ENCODE data around the gene MED12L. TPM values are rescaled to one million over a fixed set of nuclear protein-coding genes. Genes with fewer than 3 reads are reported as not detected.
A peak's percentile ranks its signal among the peaks of the same experiment; 100 is the strongest.

MED12L gene
- total and polyA plus RNA-seq, 9 of the 15 experiments (the other 6 are each of a cell fraction or from before 2014, with no cell fraction given), result not detected

GRCh38 chr3:151377768-151378385 lies 292.4 kb downstream of the MED12L start (continued):
- TF ChIP-seq TFAP4 (CRISPR knock-in tag; IDR thresholded peaks at IDR 0.05; ENCODE audit: borderline replicate concordance), result no peak
- TF ChIP-seq NCOA4 (IDR thresholded peaks at IDR 0.05; ENCODE audit: partially characterized antibody), result no peak
- no peak for TF ChIP-seq ZNF830 (CRISPR knock-in tag; IDR thresholded peaks at IDR 0.05)
- TF ChIP-seq SRSF7 (optimal IDR thresholded peaks at IDR 0.05; ENCODE audit: low read depth, low read length), result no peak

- ATAC-seq (peak; percentile 98), FAIRE-seq (peak; percentile 82), DNase-seq (ENCODE audit: extremely low read depth in 1 of 4, low spot score in 3 of 4) (peak in 3 of 4 experiments; percentile 7 to 49 (median 21))
- no peaks in the 10 kb centered on the region for H3K9me3 ChIP-seq (replicated peaks; ENCODE audit: control insufficient read depth, insufficient read depth, low read depth, low read length)
- H4K20me1 ChIP-seq (replicated peaks; ENCODE audit: control insufficient read depth, insufficient read depth, low read length), result no peaks in the 10 kb centered on the region
- H2AFZ ChIP-seq (ENCODE audit: low read depth, low read length), result no peak overlapping the region
- CTCF ChIA-PET (ENCODE audit: low intra/inter-chr PET ratio), result no interaction called here
- no peak overlapping the region for H3K4me2 ChIP-seq (ENCODE audit: insufficient read depth, low read length)
- in situ Hi-C loops (cut with MboI), result no loop called here
- POLR2A ChIA-PET, result interaction anchor here (1.3 kb wide), 1 partner anchor 9 kb away, joined by 5 read pairs; no protein-coding TSS in a partner anchor
- no TSS peak for BruUV-seq (replicated peaks)
- no peak overlapping the region for H3K9ac ChIP-seq (ENCODE audit: insufficient read depth in 1 of 2, low read depth in 2 of 2, low read length in 2 of 2)
- peaks cover 3 to 6% of the 10 kb centered on the region in 2 experiments; a peak in 4 of 5 replicates for H3K27me3 ChIP-seq (ENCODE audit: control insufficient read depth in 2 of 2, insufficient read depth in 2 of 2, low read length in 2 of 2)
- intact Hi-C loops (cut with micrococcal nuclease), result loop anchor here (1.0 kb wide), 1 partner anchor 539 kb away; no protein-coding TSS in a partner anchor
- no peak overlapping the region for H3K27ac ChIP-seq (ENCODE audit: extremely low read depth, low read depth, low read length)
- no peaks in the 10 kb centered on the region for H3K4me1 ChIP-seq (replicated peaks in 1 of 2; ENCODE audit: control insufficient read depth in 2 of 2, insufficient read depth in 2 of 2, low read length in 2 of 2)
- no peaks in the 10 kb centered on the region for H3K79me2 ChIP-seq (ENCODE audit: control insufficient read depth, insufficient read depth, low read length)
- WGBS (ENCODE audit: insufficient coverage, low coverage, missing lambda C conversion rate), result 3% methylated on average over 4 of the region's 4 CpGs
- no peak overlapping the region for H3K4me3 ChIP-seq
- no peaks in the 10 kb centered on the region for H3K36me3 ChIP-seq (ENCODE audit: control insufficient read depth, insufficient read depth, low read length)
- H3K9me1 ChIP-seq (ENCODE audit: control insufficient read depth, insufficient read depth, low read length), result no peaks in the 10 kb centered on the region
- TF ChIP-seq MGA (IDR thresholded peaks at IDR 0.05) (no peak), SMC3 (conservative IDR thresholded peaks at IDR 0.05; ENCODE audit: insufficient read depth, low read depth, low read length) (peak; percentile 33; the same call in 1 of the 2 replicates)
Measured at GRCh38 chr3:151379083-151379734, 293.7 kb downstream of the MED12L start.

All from K562 (cell line).